HG03025 (cell line): Measurements from ENCODE around the gene TAF4.

Experiments
- ATAC-seq: cut with Tn5 transposase; IDR thresholded peaks from one replicate; pipeline ENCODE4 v1.9.1; 2021; ENCODE audit warnings: mild to moderate bottlenecking, moderate library complexity; ENCODE audit not compliant: unreplicated experiment, low FRiP score

TAF4 gene

DNA sequence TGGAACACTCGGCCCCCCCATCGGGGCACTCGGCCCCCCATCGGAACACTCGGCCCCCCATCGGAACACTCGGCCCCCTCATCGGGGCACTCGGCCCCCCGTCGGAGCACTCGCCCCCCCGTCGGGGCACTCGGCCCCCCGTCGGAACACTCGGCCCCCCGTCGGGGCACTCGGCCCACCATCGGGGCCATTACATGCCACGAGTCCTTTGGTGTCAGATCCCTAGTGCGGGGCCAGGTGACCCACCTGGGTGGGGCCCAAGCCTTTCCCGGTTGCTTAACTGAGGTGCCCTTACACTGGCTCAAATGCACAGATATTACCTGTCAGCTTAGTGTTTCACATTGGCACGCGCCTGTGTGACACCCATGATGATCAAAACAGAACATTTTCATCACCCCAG is 95.9 kb downstream of the TAF4 start:
- no peak for ATAC-seq

DNA sequence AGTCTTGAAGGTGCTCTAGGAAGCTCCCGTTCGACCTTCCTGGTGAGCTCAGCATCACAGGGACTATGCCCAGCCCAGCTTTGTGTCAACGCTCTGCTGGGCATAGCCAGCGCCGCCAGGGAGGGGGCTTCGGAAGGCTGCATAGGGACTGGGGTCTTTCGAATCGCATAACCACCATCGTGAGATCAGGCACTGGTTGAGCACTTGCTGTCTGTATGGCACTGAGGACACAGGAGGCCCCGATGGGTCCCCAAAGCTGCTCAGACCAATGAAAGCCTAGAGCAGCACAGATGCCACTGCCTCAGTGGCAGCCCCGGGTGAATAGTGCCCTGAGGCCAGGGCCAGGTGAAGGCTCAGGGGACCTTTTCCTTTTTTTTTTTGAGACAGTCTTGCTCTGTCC is 96.7 kb downstream of the TAF4 start:
- ATAC-seq = no peak

DNA sequence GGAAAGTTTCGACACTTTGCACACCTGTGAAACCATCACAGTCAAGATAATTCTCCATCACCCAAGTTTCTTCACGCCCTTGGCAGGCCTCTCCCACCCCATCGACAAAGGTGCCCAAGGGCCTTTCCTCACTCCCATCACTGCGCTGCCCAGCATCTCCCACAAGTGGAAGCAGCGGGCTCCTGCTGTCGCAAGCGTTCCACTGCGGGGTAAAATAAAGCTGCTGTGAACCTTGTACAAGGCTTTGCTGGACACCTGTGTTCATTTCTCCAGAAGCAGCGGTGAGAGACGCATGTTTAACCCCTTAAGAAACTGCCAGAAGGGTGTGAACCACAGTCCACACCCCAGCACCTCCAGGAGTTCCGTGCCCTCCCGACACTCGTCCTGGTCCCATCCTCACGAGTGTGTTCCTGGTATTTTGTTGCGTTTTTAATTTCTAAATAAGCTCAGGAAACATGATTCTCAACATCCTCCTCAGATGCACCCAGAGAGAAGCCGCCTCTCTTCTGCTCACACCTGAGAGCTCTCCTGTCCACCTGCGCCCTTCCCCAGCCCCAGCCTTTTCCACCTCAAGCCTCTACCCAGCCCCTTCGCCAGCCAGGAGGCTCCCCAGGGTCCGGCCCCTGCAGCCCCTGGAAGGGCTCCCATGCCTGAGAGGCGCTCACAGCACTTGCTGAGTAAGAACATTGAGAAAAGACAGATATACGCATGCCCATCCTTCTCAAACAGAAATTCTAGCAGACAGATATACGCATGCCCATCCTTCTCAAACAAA is 97.5 kb downstream of the TAF4 start:
- ATAC-seq = no peak

DNA sequence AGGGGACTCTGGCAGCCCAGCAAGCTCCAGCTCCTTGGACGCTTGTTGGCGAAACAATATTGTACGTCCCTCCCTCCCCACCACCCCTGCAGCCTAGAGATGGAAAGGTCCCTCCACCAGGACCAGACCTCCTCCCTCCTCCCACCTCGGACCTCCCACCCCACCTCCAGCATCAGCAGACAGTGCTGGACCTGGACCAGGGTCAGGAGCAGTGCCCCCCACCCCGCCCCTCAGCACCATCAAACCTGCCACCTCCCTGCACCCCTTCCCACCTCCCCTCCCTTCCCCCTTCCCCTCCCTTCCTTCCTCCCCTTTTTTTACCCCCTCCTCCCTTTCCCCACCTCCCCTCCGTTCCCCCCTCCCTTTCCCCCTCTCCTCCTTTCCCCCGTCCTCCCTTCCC is 98.4 kb downstream of the TAF4 start:
- no peak for ATAC-seq

DNA sequence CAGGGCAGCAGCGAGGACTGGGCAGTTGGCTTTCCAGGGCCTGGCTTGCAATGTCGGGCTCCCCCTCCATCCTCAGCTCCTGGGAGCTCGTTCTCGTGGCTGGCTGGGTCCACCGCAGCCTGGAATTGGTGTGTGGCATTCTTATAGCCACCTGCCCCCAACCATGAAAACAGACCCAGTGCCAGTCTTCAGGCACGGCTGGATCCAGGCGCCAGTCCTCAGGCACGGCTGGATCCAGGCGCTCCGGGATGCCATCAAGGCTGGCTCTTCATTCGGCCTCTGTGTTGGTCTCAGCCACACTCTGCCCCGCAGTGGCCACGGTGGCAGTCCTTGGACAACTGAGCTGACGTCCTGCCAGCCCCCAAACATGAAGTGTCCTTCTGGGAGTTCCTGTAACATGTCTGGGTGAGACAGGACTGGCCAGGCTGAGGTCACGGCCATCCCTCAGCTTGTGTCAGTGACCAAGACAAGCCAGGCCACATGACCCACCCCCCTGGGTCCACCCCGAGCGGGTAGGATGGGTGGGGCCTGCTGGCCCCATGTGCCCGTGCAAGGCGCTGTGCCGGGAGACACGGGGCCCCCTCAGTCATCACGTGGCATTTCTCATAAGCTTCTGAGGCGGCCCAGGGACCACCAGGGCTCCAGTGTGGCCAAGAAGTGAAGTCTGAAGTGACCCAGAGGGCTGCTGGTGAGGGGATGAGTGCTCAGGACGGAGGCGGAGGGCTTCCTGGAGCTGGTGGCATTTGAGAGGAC is 99.0 kb downstream of the TAF4 start:
- no peak for ATAC-seq

DNA sequence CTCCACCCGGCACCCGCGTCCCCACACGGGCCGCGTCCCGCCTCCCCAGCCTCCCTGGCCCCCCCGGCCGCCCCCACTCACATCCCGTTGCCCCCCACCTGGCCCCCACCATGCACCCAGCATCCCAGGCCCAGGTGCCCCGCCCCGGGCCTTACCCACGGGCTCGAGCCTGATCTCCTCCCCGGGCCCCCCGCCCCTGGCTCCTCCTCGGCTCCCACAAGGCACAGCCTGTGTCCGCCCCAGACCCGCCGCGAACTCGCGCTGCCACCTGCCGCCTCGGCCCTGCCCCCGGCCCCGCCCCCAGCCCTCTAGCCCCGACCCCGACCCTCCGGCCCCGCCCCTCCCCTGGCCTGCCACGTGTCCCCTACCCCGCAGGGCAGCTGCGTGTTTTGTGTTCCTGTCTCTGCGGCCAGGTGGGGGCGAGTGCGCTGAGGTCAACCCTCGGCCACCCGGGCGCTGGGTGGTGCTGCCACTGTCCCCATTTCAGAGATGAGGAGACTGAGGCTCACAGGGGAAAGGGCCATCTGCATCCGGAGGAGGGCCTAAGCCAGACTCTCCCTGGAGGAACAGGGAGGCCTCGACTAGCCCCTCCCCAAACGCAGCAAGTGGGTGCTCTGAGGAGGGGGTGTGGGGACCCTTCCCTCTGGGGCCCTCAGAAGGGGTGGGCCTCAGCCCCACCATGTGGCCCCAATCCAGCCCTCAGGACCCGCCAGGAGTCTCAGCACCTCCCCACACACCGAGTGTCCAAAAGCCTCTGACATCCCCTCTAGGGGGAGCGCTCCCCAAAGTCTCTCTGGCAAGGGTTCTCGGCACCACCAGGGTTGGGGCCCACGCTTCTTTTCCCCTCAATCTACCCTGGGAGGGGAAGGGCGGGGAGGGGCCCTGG is 99.8 kb downstream of the TAF4 start:
- no peak for ATAC-seq

DNA sequence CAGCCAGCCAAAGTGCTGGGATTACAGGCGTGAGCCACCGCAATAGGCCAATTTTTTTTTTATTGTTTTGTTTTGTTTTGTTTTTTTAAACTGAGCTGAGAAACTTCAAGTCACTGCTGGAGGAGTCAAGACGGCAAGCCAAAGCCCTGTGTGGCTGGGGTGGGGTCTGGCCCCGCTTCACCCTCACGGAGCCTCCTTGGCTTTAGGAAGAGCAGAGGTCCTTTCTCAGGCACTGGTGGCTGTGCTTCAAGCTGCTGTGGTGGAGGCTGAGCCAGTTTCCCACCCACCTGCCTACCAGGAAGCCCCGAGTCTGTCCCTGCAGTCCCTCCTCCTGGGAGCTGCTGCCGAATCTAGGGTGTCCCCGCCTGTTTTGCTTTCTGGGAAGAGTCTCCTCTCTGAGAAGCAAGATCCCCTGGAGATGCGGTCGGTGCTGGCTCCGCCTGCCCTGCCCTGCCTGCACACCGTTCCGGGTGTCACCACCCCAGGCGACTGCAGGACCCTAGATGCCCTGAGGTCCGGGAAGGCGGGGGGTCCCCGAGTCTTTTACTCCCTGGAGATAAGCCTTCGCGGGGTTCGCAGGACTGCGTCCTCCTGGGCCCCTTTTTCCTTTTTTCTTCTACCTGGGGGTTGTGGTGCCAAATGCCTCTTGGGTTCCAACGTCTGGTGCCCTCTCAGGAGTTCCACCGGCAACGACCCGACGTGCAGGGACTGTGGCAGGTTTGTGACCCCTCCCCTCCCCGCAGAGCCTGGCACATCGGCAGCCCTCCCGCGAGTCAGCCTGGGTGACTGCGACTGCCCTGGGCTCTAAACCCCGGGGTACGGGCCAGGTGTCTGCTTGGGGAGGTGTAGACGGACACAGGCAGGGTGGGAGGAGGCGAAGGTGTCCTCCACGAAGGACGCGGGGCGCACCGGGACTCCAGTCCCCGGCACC is 100.7 kb downstream of the TAF4 start:
- ATAC-seq = no peak

DNA sequence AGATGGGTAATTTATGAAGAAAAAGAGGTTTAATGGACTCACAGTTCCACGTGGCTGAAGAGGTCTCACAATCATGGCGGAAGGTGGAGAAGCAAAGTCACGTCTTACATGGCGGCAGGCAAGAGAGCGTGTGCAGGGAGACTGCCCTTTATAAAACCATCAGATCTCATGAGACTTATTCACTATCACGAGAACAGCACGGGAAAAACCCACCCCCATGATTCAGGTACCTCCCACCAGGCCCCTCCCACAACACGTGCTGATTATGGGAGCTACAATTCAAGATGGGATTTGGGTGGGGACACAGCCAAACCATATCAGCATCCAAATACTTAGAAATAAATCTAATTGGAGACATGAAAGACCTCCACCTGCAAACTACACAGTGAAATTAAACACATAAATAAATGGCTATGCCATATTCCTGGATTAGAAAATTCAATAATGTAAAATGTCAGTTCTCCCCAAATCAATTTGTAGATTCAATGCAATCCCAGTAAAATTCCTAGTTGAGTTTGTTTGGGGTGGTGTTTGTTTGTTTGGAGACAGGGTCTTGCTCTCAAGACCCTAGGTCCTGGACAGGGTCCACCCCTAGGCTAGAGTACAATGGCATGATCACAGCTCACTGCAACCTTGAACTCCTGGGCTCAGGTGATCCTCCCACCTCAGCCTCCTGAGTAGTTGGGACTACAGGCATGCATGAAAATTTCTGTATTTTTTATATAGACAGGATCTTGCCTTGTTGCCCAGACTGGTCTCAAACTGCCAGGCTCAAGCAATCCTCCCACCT is 101.6 kb downstream of the TAF4 start:
- ATAC-seq = no peak

DNA sequence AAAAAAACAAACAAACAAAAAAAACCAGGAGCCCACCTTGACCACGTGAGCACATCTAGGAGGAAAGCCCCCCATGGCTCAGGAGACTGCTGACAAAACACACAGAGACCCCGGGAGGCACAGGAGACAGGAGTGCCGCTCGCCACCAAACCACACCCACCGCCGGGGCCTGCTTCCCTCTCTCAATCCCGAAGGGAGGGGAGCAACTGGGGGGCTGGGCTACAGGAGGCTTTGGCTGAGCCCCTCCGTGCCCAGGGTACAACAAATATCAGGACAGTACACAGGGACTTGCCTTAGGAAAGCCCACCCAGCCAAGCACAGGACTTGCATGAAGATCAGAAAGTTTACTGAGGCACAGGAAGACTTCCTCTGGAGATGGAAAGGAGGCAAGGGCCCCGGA is 102.5 kb downstream of the TAF4 start:
- ATAC-seq = no peak

DNA sequence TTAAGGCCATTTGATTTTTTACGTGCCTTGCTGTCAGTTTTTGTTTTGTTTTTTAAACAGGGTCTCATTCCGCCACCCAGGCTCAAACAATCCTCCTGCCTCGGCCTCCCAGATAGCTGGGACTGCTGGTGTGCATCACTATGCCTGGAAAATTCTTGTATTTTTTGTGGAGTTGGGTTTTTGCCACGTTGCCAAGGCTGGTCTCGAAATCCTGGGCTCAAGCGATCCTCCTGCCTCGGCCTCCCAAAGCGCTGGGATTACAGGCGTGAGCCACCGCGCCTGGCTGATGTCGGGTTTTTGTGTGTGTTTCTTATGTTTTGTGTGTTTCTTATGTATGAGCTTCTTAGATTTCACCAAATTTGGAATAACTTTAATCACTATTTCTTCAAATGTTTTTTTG is 104.8 kb downstream of the TAF4 start:
- no peak for ATAC-seq

DNA sequence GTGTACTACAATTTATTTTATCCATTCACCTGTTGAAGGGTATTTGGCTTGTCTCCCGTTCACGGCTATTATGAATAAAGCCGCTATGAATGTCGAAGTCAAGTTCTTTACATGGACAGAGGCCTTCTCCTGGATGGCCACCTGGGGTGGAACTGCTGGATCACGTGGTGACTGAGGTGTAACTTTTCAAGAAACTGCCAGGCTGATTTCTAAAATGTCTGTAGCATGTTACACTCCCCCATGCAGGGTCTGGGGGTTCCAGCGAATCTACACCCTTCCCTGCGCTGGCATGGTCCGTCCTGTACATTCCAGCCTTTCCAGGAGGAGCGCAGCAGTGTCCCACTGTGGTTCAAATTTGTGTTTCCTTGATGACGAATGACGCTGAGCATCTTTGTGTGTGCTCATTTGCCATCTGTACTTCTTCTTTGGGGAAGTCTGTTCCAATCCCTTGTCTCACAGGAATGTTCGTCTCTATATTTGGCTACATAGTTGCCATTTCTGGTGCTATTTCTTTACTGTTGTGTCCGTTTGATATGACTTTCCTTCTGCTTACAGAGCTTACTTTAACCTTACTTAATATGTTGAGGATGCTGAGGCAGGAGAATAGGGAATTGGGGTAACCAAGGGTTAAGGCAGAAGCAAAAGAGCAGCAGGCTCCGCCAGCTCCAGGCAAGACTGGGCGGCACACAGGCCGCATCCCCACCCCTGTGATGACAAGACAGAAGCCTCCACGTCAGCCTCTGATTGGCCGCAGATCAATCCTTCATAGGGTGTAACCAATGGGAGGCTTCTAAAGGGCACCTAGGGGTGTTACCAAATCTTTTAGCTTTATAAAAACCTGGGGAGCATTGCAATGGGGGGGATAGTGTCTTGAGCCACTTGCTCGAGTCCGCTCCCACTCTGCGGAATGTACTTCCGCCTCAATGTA is 106.6 kb downstream of the TAF4 start:
- ATAC-seq = no peak

DNA sequence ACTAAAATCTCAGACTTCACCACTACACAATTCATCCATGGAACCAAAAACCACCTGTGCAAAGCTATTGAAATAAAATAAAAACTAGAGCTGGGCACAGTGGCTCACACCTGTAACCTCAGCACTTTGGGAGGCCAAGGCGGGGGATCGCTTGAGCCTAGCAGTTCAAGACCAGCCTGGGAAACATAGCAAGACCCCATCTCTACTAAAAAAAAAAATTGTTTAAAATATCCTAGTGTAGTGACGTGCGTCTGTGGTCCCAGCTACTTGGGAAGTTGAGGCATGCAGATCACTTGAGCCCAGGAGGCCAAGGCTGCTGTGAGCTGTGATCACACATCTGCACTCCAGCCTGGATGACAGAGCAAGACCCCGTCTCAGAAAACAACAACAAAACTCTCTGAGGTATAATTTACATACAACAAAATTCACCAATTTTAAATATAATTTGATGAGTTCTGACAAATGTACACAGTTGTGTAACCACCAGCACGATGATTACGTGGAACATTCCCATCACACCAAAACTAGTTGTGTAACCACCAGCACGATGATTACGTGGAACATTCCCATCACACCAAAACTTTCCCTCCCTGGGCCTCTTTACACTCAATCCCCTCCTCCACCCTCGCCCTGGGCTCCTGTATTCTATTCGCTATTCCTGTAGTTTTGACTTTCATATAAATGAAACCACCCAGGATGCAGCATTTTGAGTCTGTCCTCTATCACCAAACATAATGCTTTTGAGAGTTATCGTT is 107.5 kb downstream of the TAF4 start:
- no peak for ATAC-seq

DNA sequence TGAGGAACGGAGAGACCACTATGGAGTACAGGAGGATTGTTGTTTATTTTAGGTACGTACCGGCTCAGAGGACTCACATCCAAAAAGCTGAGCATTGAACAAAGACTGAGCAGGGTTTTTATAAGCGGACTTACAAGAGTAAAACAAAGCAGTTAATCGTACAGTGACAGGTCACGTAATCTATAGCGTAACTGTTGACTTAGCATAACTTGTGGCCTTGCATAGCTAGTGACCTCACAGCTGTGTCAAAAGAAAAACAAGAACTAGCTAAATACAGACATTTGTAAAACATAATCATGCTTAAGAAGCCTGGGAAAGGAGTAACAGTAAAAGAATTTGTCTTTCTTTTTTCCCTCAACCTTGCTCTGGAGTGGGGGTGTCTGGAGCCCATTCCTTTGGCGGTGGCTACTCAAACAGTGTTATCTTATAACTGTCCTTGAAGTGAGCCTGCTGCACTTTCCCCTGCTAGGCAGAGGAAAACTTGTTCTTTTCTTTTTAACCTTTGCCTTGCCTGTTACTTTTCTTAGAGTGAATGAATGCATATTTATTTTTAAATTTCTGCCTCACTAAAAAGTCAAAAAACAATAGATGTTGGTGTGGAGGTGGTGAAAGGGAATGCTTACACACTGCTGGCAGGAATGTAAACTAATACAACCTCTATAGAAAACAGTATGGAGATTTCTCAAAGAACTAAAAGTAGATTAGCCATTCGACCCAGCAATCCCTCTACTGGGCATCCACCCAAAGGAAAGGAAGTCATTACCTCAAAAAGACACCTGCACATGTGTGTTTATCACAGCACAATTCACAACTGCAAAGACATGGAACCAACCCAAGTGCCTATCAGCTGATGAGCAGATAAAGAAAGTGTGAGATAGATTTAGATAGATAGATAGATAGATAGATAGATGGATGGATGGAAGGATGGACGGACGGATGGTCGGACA is 109.0 kb downstream of the TAF4 start:
- no peak for ATAC-seq

DNA sequence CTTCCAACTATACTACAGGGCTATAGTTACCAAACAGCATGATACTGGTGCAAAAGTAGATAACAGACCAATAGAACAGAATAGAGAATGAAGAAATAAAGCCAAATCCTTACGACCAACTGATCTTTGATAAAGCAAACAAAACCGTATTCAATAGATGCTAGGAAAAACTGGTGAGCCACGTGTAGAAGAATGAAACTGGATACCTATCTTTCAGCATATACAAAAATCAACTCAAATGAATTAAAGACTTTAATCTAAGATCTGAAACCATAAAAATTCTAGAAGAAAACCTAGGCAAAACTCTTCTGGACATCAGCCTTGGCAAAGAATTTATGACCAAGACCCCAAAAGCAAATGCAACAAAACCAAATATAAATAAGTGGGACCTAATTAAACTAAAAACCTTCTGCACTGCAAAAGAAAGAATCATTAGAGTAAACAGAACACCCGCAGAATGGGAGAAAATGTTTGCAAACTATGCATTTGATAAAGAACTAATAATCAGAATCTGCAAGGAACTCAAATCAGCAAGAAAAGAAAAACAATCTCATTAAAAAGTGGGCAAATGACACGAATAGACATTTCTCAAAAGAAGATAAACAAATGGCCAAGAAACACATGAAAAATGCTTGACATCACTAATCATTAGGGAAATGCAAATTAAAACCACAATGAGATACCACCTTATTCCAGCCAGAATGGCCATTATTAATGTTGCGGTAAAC is 109.8 kb downstream of the TAF4 start:
- ATAC-seq = no peak

DNA sequence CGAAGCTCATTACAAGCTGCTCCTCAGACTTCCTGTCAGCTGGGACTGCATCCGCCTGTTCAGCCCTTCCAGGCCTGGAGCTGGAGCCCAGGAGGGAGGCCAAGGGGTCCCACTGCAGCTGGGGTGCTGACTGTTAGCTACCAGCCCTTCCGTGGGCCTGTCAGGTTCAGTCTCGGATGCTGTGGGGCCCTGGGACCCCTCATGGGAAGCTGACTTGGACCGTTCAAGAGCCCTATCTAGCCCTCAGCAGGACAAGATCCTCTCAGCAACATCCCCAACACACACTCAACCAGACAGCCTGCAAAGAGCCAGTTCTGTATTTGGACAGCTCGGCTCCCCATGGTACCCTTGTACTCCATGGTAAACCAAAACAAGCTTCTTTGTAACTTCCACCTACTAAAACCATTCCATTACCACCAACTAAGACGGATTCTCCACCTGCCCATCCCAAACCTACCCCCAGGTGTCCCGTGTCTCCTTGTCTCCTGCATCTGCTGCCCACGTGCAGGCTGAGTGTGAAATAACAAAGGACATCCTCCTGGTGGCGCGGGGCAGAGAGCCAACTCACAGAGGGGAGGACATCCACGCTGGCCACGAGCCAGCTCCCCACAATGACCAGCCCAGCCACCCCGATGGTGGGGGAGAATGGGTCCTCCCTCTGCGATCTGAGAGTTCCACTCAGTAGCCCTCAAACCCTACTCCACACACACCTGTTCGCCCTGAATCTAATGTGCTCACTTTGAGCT is 111.2 kb downstream of the TAF4 start:
- no peak for ATAC-seq
